Progenitor cell of endocrine pancreas (in vitro differentiated cells): ENCODE data around the gene ADARB2. TPM values are rescaled to one million over a fixed set of nuclear protein-coding genes. Genes with fewer than 3 reads are reported as not detected.

Experiments used
- DNase-seq: peaks from one replicate; pipeline ENCODE4 v3.0.0; 2021; ENCODE audit warnings: low spot score; ENCODE audit not compliant: unreplicated experiment
- H3K27ac Mint-ChIP-seq: 2 replicates; pipeline ENCODE4 v1.8.0; 2021; ENCODE audit warnings: mild to moderate bottlenecking, moderate library complexity, mixed read lengths
- H3K27me3 Mint-ChIP-seq: 2 replicates; pipeline ENCODE4 v1.8.0; 2021; ENCODE audit warnings: mixed read lengths
- H3K36me3 Mint-ChIP-seq: 2 replicates; pipeline ENCODE4 v1.8.0; 2022; ENCODE audit warnings: mixed read lengths; ENCODE audit not compliant: insufficient read depth
- H3K4me1 Mint-ChIP-seq: 2 replicates; pipeline ENCODE4 v1.8.0; 2021; ENCODE audit warnings: low read depth, mixed read lengths
- H3K4me3 Mint-ChIP-seq: 2 replicates; pipeline ENCODE4 v1.8.0; 2021; ENCODE audit warnings: low read depth, mild to moderate bottlenecking, moderate library complexity, mixed read lengths
- H3K9me3 Mint-ChIP-seq: 2 replicates; pipeline ENCODE4 v1.8.0; 2021; ENCODE audit warnings: low read depth, mixed read lengths
- CTCF ChIP-seq: fragments of 200-600 bp; sonication (generic); IDR thresholded peaks from one replicate; pipeline ENCODE4 v1.5.0; 2021; ENCODE audit warnings: antibody characterized with exemption, mild to moderate bottlenecking; ENCODE audit not compliant: unreplicated experiment
- total RNA-seq: library from RNA; stranded (reverse); gene quantifications from 2 replicates; pipeline ENCODE4 v1.2.1, GENCODE V29; 2021

The ADARB2 gene
- total RNA-seq, 1 donor from 2014 or later: 1.3 TPM

- Mint-ChIP-seq H3K27ac (no peak overlapping the region), H3K9me3 (no peaks in the 10 kb centered on the region), H3K4me1 (no peaks in the 10 kb centered on the region), H3K27me3 (no peaks in the 10 kb centered on the region), H3K36me3 (no peaks in the 10 kb centered on the region), H3K4me3 (no peak overlapping the region)
- no peak for DNase-seq
- no peak for TF ChIP-seq CTCF
Observed at GRCh38 chr10:1502451-1502850, 234.9 kb downstream of the ADARB2 start.

- no peak for TF ChIP-seq CTCF
- H3K27ac Mint-ChIP-seq: no peak overlapping the region
- no peaks in the 10 kb centered on the region for H3K9me3 Mint-ChIP-seq
- no peak for DNase-seq
- no peaks in the 10 kb centered on the region for H3K27me3 Mint-ChIP-seq
- no peak overlapping the region for H3K4me3 Mint-ChIP-seq
- no peaks in the 10 kb centered on the region for H3K4me1 Mint-ChIP-seq
- no peaks in the 10 kb centered on the region for H3K36me3 Mint-ChIP-seq
Observed at GRCh38 chr10:1499359-1499957, 237.9 kb downstream of the ADARB2 start.

GRCh38 chr10:1498746-1499358, 238.5 kb downstream of the ADARB2 start:
- no peak overlapping the region for H3K4me3 Mint-ChIP-seq

GRCh38 chr10:1495915-1496517, 241.3 kb downstream of the ADARB2 start:
- H3K36me3 Mint-ChIP-seq: no peaks in the 10 kb centered on the region
- DNase-seq: no peak
- no peaks in the 10 kb centered on the region for H3K4me1 Mint-ChIP-seq
- TF ChIP-seq CTCF: no peak
- no peak overlapping the region for H3K4me3 Mint-ChIP-seq
- H3K27me3 Mint-ChIP-seq: peaks cover 4% of the 10 kb centered on the region
- no peak overlapping the region for H3K27ac Mint-ChIP-seq
- H3K9me3 Mint-ChIP-seq: no peaks in the 10 kb centered on the region

More at GRCh38 chr10:1498746-1499358, 238.5 kb downstream of the ADARB2 start:
- DNase-seq: no peak
- no peaks in the 10 kb centered on the region for H3K36me3 Mint-ChIP-seq
- H3K9me3 Mint-ChIP-seq: no peaks in the 10 kb centered on the region
- H3K27ac Mint-ChIP-seq: no peak overlapping the region
- H3K27me3 Mint-ChIP-seq: no peaks in the 10 kb centered on the region
- TF ChIP-seq CTCF: no peak
- H3K4me1 Mint-ChIP-seq: no peaks in the 10 kb centered on the region

DNA sequence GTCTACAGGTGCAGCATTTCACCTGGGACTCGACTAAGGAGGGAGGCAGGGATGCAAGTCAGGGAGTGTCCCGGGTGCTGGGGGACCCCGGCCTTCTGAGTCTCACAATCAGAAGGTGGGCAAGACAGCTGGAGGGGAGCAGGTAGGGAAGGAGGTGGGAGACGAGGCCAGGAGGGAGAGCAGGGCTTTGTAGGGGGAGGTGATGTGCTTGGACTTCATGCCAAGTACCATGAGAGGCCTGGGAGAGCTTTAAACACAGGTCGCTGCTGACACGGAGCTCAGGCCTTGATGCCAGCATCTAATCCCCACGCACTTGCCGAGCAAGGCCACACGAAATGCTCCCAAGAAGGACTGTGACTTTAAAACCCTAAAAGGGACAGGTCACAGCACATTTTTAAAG, 244.7 kb downstream of the ADARB2 start:
- no peaks in the 10 kb centered on the region for H3K4me1 Mint-ChIP-seq
- TF ChIP-seq CTCF: no peak
- H3K36me3 Mint-ChIP-seq: no peaks in the 10 kb centered on the region
- H3K27ac Mint-ChIP-seq: no peak overlapping the region
- H3K4me3 Mint-ChIP-seq: no peak overlapping the region
- no peak for DNase-seq
- H3K27me3 Mint-ChIP-seq: peaks cover 11% of the 10 kb centered on the region
- H3K9me3 Mint-ChIP-seq: no peaks in the 10 kb centered on the region
